NT2/D1 (cell line): ENCODE data around the gene APBA2.

ENCODE experiments used
- DNase-seq: peaks from one replicate; pipeline ENCODE4 v3.0.0-alpha.2; 2011; ENCODE audit warnings: low read depth, low spot score
- H3K27me3 ChIP-seq: 2 replicates; pipeline ENCODE4 v1.6.0; 2011; ENCODE audit warnings: mild to moderate bottlenecking; ENCODE audit not compliant: insufficient read length, insufficient read depth
- H3K36me3 ChIP-seq: 2 replicates; pipeline ENCODE4 v1.6.1; 2011; ENCODE audit warnings: mild to moderate bottlenecking, low read length, mixed read lengths; ENCODE audit not compliant: insufficient read depth, insufficient read length
- H3K4me1 ChIP-seq: 2 replicates; pipeline ENCODE4 v1.5.1; 2011; ENCODE audit not compliant: insufficient read depth, insufficient read length
- H3K4me3 ChIP-seq: 2 replicates; pipeline ENCODE4 v1.5.1; 2011; ENCODE audit warnings: low read depth; ENCODE audit not compliant: insufficient read length
- H3K9ac ChIP-seq: 2 replicates; pipeline ENCODE4 v1.6.0; 2011; ENCODE audit warnings: low read depth; ENCODE audit not compliant: insufficient read length
- H3K9me3 ChIP-seq: 2 replicates; pipeline ENCODE4 v1.5.1; 2011; ENCODE audit warnings: mild to moderate bottlenecking, low read length; ENCODE audit not compliant: insufficient read depth
- SUZ12 ChIP-seq: IDR thresholded peaks from 2 replicates; pipeline ENCODE4 v1.6.1; 2011; ENCODE audit not compliant: insufficient read length, insufficient read depth; ENCODE audit errors: extremely low read depth
- YY1 ChIP-seq: IDR thresholded peaks from 2 replicates; pipeline ENCODE4 v1.6.1; 2011; ENCODE audit not compliant: insufficient read length, insufficient read depth
- ZNF274 ChIP-seq: IDR thresholded peaks from 2 replicates; pipeline ENCODE4 v1.6.1; 2011; ENCODE audit warnings: mild to moderate bottlenecking, low read depth, low read length

Gene APBA2

DNA sequence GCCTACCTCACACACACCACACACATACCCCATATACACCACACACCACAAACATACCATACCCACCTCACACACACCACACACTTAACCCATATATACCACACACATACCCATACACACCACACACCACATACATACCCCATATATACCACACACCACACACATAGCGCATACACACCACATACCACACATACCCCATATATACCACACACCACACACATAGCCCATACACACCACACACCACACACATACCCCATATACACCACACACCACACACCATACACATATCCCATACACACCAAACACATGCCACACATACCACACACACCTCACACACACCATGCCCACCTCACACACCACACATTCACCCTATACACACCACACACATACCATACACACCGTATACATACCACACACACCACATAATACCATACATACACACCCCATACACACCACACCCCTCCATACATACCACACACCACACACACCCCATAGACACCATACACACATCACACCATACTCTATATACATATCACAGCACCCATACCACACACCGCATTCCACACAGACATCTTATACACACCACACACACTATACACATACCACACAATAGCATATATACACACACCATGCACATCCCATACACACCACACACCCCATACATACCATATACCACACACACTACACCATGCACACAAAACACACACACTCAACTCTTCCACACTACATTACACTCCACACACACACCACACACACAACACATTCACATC lies 29.5 kb downstream of the APBA2 start:
- no peak overlapping the region for H3K9ac ChIP-seq
- H3K9me3 ChIP-seq: no peaks in the 10 kb centered on the region
- no peak for TF ChIP-seq ZNF274
- no peak for TF ChIP-seq YY1
- no peak for TF ChIP-seq SUZ12
- no peaks in the 10 kb centered on the region for H3K27me3 ChIP-seq
- no peak for DNase-seq
- H3K36me3 ChIP-seq: no peaks in the 10 kb centered on the region
- H3K4me3 ChIP-seq: no peak overlapping the region
- H3K4me1 ChIP-seq: peaks cover 13% of the 10 kb centered on the region

DNA sequence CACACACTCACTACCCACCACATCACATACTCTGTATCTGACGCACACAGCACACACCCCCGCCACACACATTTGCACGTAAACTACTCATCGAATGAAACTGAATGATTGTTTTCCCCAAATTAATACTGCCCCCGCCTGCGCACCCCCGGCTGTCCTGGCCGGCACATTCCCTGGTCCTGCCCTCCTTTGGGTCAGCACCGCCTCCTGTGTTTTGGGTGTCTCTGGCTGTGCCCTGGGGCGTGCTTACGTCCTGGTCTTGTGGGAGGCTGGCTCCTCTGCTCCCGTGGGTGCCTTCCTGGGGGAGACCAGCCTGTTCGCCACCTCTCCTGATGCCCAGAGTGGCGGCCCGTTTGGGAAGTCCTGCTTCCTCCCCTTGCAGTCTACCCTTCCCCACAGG lies 30.2 kb downstream of the APBA2 start:
- Histone ChIP-seq H3K27me3 (no peaks in the 10 kb centered on the region), H3K9ac (no peak overlapping the region), H3K9me3 (no peaks in the 10 kb centered on the region), H3K4me1 (peaks cover 13% of the 10 kb centered on the region), H3K36me3 (no peaks in the 10 kb centered on the region), H3K4me3 (no peak overlapping the region)
- DNase-seq: no peak
- TF ChIP-seq SUZ12 (no peak), ZNF274 (no peak), YY1 (no peak)

DNA sequence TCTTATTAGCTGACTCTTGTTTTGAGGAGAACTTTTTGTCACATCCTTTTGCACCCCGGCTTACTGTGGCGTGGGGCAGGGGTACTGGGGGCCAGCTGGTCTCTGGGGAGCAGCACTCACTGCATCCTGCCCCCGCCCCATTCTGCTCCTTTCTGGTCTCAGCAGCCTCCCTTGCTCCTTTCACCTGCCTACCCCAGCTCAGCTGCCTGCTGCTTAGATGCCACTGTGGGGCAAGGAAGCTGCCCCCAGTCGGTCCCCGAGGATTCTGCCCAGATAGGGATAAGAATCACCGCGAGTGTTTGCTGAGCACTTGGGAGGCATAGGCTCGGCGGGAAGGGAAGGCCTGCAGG lies 32.0 kb downstream of the APBA2 start:
- Histone ChIP-seq H3K9ac (peak overlapping the region; percentile 21), H3K9me3 (no peaks in the 10 kb centered on the region), H3K4me1 (peaks cover 13% of the 10 kb centered on the region), H3K4me3 (no peak overlapping the region), H3K27me3 (no peaks in the 10 kb centered on the region), H3K36me3 (peaks cover 6% of the 10 kb centered on the region)
- TF ChIP-seq SUZ12 (no peak), ZNF274 (no peak), YY1 (no peak)
- no peak for DNase-seq

DNA sequence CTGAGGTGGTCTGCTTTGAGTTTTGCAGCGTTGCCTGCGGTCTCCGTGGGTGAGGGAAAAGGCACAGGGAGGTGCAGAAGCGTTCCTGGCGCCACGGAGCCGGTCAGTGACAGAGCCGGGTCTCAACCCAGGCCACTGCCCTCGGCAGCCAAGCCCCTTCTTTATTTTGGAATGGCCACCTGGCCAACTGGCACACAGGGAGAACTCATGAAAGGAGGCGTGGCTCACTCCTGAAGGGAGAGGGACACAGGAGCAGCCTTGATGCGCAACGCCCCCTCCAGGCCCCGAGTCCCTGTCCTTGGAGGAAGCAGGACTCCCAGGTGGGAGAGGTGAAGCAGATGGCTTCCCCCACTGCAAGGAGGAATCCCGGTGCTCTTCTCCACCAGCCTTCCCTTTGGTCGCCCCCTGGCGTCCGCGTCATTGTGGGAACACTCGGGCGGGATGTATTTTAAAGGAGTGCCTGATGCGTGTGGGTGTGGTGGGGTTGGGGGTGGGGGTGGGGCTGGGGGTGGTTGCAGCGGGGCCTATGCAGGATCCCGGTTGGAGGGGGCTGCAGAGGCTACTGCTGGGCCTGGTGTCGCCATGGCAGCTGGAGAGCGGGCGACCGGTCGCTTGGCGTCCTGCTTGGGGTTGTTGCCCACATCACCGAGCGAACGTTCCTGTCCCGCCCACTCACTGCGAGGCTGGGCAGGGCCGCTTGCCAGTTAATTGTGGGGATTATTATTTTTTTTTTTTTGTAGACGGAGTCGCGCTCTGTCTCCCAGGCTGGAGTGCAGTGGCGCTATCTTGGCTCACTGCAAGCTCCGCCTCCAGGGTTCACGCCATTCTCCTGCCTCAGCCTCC lies 32.6 kb downstream of the APBA2 start:
- no peak for TF ChIP-seq ZNF274
- no peak for TF ChIP-seq YY1
- TF ChIP-seq SUZ12: no peak
- H3K9me3 ChIP-seq: no peaks in the 10 kb centered on the region
- DNase-seq: peak; percentile 52
- H3K4me3 ChIP-seq: peak overlapping the region; percentile 24
- peaks cover 8% of the 10 kb centered on the region for H3K4me1 ChIP-seq
- H3K9ac ChIP-seq: peak overlapping the region; percentile 21
- H3K36me3 ChIP-seq: peaks cover 7% of the 10 kb centered on the region
- H3K27me3 ChIP-seq: no peaks in the 10 kb centered on the region

DNA sequence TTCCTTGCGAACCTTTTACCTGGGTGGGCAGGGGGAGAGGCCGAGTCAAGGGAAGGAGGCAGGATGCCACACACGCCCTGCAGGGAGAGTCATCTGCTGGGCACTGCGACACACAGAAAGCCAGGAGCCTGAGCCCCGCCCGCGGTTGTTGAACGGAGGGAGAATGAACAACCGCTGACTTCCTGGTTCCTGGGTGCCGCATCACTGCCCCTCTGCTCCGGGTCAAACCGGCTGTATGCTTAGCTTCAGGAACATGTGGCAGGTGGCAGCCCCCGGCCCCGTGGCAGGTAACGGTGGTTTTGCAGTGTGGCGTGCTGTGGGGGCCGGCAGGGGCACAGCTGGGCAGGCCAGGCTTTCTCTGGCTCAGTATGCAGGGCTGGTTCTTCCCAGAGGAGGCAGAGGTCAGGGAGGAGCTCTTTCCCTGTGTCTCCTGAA lies 33.4 kb downstream of the APBA2 start:
- Histone ChIP-seq H3K27me3 (no peaks in the 10 kb centered on the region), H3K4me1 (peaks cover 8% of the 10 kb centered on the region), H3K9ac (peak overlapping the region; percentile 74), H3K9me3 (no peaks in the 10 kb centered on the region), H3K36me3 (peaks cover 7% of the 10 kb centered on the region), H3K4me3 (peak overlapping the region; percentile 28)
- no peak for DNase-seq
- TF ChIP-seq ZNF274: no peak
- no peak for TF ChIP-seq YY1
- no peak for TF ChIP-seq SUZ12

DNA sequence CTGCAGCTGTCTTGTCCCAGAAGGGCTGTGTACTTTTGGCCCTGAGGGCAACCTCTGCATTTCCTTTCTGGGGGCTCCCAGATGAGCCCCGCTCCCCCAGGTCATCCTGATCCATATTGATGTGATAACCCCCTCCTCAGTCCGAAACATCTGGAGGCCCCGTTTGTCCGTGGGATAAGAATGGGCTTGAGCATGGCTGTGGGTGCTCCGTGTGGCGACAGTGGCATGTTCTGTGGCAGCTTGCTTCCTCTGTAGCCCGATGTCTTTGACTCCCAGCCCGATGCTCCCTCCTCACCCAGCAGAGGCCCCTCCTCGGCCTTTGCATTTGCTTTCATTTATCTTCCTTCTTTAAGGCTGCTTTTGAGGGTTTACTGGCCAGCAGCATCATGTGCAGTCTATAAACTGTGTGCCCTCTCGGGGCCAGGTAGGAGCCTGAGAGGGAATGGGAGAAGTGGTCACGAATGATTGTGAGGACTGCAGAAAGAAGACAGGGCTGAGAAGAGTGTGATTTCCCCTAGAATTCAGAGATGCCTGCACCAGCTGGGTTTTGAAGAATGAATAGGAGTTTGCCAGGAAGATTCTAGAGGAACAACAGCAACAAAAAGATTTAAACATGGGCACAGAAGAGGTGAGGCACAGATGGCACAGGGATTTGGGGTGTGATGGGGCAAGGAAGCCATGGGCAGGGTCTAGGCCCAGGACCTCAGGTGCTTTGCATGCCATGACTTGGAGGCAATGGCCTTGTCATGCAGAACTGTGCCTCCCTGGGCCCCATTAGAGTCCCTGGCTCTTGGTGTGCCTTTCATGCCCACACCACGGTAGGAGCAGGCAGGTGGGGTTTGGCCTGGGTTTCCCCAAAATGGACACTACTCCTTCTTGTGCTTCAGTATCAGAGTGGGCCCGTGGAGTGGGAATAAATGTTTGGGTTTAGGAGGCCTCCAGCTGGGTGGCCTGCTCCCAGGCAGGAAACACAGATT lies 34.2 kb downstream of the APBA2 start:
- no peaks in the 10 kb centered on the region for H3K9me3 ChIP-seq
- H3K27me3 ChIP-seq: no peaks in the 10 kb centered on the region
- TF ChIP-seq SUZ12: no peak
- no peak for TF ChIP-seq ZNF274
- no peak for TF ChIP-seq YY1
- H3K36me3 ChIP-seq: peaks cover 7% of the 10 kb centered on the region
- DNase-seq: no peak
- peak overlapping the region; percentile 28 for H3K4me3 ChIP-seq
- peaks cover 5% of the 10 kb centered on the region for H3K4me1 ChIP-seq
- H3K9ac ChIP-seq: peak overlapping the region; percentile 74
